BE2C (cell line): ENCODE measurements around the gene MUS81.

ENCODE experiments used
- DNase-seq: peaks from one replicate; pipeline ENCODE4 v3.0.0-alpha.2; 2020
- H3K27me3 ChIP-seq: fragments of 250-450 bp; sonication (Bioruptor Pico); 2 replicates; pipeline ENCODE4 v1.5.1; 2020; ENCODE audit warnings: mild to moderate bottlenecking
- H3K36me3 ChIP-seq: fragments of 250-450 bp; sonication (Bioruptor Pico); 2 replicates; pipeline ENCODE4 v1.5.1; 2020; ENCODE audit warnings: mild to moderate bottlenecking
- H3K4me1 ChIP-seq: fragments of 250-450 bp; sonication (Bioruptor Pico); 2 replicates; pipeline ENCODE4 v1.5.1; 2020
- H3K4me3 ChIP-seq: 2 replicates; pipeline ENCODE4 v1.5.1; 2011; ENCODE audit warnings: low read depth, low read length
- H3K9me3 ChIP-seq: fragments of 250-450 bp; sonication (Bioruptor Pico); 2 replicates; pipeline ENCODE4 v1.5.1; 2020
- CTCF ChIP-seq: IDR thresholded peaks from 2 replicates; pipeline ENCODE4 v1.5.1; 2012; ENCODE audit warnings: mild to moderate bottlenecking, low read depth, low read length

The MUS81 gene

GRCh38 chr11:65884716-65885092 lies 24.5 kb downstream of the MUS81 start:
- no peak overlapping the region for H3K4me3 ChIP-seq
- no peaks in the 10 kb centered on the region for H3K27me3 ChIP-seq
- H3K9me3 ChIP-seq: no peaks in the 10 kb centered on the region
- TF ChIP-seq CTCF: peak; percentile 100
- H3K36me3 ChIP-seq: peaks cover 35% of the 10 kb centered on the region
- peaks cover 3% of the 10 kb centered on the region for H3K4me1 ChIP-seq
- peak; percentile 84 for DNase-seq

- Histone ChIP-seq H3K27me3 (no peaks in the 10 kb centered on the region), H3K36me3 (peaks cover 35% of the 10 kb centered on the region), H3K4me1 (peaks cover 8% of the 10 kb centered on the region), H3K9me3 (no peaks in the 10 kb centered on the region), H3K4me3 (no peak overlapping the region)
- TF ChIP-seq CTCF: no peak
- no peak for DNase-seq
Measured at GRCh38 chr11:65885231-65885630, 25.0 kb downstream of the MUS81 start.

- no peak overlapping the region for H3K4me3 ChIP-seq
- H3K4me1 ChIP-seq: peaks cover 8% of the 10 kb centered on the region
- H3K9me3 ChIP-seq: no peaks in the 10 kb centered on the region
- peaks cover 35% of the 10 kb centered on the region for H3K36me3 ChIP-seq
- DNase-seq: no peak
- no peaks in the 10 kb centered on the region for H3K27me3 ChIP-seq
- TF ChIP-seq CTCF: no peak
Measured at GRCh38 chr11:65885808-65886536, 25.7 kb downstream of the MUS81 start.

GRCh38 chr11:65886826-65887722 lies 26.8 kb downstream of the MUS81 start:
- H3K4me1 ChIP-seq: peaks cover 8% of the 10 kb centered on the region
- TF ChIP-seq CTCF: no peak
- DNase-seq: no peak
- H3K36me3 ChIP-seq: peaks cover 35% of the 10 kb centered on the region
- peak overlapping the region; percentile 77 for H3K4me3 ChIP-seq
- H3K9me3 ChIP-seq: no peaks in the 10 kb centered on the region
- H3K27me3 ChIP-seq: no peaks in the 10 kb centered on the region

DNA sequence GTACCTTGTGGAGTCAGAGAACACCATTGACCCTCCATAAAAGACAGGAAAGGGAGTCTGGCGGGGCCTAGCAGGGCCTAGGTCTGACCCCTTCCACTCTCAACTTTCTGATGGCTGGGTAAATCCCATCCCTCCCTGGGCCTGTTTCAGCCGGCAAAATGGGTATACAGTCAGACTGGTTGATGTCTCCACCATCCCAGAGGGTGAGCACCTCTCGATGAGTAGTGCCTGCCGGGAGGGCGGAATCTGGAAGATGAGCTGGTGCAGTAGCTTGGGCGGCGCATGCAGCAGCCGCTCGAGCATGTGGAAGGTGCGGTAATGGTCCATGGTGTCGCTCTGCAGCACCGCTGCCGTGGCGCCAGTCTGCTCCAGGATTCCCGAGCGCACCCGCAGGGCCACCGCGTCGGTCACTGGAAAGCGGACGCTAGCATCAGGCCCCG lies 27.5 kb downstream of the MUS81 start:
- Histone ChIP-seq H3K9me3 (no peaks in the 10 kb centered on the region), H3K36me3 (peaks cover 33% of the 10 kb centered on the region), H3K27me3 (no peaks in the 10 kb centered on the region), H3K4me3 (peak overlapping the region; percentile 77), H3K4me1 (peaks cover 8% of the 10 kb centered on the region)
- DNase-seq: no peak
- TF ChIP-seq CTCF: no peak
